ENCODE results near the gene MPV17.

The MPV17 gene, protein sequence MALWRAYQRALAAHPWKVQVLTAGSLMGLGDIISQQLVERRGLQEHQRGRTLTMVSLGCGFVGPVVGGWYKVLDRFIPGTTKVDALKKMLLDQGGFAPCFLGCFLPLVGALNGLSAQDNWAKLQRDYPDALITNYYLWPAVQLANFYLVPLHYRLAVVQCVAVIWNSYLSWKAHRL

DNA sequence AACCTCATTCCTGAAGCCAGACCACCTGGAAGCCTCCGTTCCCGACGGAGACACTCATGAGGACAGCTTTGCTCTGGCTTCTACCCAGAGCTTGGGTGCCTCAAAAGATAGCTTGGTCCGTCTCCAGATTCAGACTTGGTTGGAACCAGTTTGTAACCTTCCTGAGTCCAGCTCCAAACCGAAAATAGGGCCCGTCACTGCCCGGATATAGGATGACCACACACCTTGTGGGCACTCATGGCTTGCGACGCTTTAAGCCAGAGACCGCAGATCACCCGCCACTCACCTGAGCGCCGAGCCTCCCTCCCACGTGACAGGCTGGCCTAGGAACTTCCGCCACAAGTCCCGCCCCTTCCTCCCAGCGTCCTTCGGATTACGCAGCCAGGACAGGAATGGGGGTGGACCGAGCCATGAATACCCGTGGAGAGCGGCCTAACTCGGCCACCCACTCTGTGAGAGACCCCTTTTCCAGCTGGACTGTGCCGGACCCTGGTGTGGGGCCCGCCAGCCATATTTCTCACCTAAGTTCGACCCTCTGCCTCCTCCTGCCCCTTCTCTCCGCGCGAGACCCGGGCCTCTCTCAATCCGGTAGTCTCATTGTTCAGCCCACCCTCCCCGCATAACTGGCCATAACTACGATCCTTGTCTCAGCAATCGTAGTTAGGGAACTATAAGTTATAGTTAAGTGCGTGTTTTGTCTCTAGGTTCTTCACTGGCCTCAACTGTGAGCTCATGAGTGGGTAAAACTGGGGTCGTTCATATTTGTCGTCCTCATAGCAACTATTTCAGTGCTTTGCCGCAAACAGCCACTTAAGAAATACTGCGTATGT is at the start of gene MPV17:
MPV17 (minus strand) TSS at position 332 of the 830 bp plus-strand sequence. CDS start 580 bp downstream, outside the sequence.
- DNase-seq (ENCODE audit: extremely low read depth, low read depth): peak; percentile 78
- TF ChIP-seq CTCF (IDR thresholded peaks at IDR 0.05; ENCODE audit: low read depth, low read length): no peak

- TF ChIP-seq CTCF (IDR thresholded peaks at IDR 0.05; ENCODE audit: low read depth, low read length): no peak
- DNase-seq (ENCODE audit: extremely low read depth, low read depth): no peak
Observed at GRCh38 chr2:27370816-27371620, 48.1 kb upstream of the MPV17 start.

DNA sequence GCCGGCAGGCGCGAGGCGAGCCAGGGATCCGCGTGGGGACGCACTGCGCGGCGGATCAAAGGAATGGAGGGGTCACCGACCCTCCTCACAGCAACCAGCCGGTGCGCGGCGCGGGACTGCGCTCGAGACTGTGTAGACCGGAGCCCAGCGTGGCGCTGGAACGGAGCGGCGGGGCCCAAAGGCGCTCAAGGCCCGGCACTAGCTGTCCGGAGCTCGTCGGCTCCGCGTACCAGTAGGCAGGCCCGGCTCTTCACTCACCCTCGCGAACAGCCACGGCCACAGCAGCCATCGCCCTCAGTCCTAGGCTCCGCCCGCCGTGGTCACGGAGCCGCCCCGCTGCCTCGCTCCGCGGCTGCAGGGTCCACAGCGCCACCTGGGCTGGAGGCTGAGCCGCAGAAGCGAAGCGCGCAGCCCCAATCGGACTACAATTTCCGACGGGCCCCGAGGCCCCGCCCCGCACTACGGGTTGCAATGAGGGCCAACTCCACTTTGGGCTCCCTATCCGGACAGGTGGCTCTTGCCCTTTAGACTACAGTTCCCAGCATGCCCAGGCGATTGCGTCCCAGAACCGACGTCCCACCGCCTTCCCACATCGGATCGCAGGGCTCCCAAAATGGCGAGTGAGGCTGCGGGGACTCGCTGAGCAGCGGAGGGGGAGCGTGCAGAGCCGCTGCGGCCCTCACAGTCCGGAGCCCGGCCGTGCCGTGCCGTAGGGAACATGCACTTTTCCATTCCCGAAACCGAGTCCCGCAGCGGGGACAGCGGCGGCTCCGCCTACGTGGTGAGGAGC is 47.3 kb upstream of the MPV17 start, which contains the start of the genes EIF2B4 and SNX17:
EIF2B4 (minus strand) TSS at position 313 of the 790 bp plus-strand sequence; CDS start at position 289, 24 bp downstream.
SNX17 (plus strand) TSS at position 591 of the 790 bp plus-strand sequence; CDS start at position 719, 128 bp downstream.
- peak; percentile 81 for TF ChIP-seq CTCF (IDR thresholded peaks at IDR 0.05; ENCODE audit: low read depth, low read length)

DNA sequence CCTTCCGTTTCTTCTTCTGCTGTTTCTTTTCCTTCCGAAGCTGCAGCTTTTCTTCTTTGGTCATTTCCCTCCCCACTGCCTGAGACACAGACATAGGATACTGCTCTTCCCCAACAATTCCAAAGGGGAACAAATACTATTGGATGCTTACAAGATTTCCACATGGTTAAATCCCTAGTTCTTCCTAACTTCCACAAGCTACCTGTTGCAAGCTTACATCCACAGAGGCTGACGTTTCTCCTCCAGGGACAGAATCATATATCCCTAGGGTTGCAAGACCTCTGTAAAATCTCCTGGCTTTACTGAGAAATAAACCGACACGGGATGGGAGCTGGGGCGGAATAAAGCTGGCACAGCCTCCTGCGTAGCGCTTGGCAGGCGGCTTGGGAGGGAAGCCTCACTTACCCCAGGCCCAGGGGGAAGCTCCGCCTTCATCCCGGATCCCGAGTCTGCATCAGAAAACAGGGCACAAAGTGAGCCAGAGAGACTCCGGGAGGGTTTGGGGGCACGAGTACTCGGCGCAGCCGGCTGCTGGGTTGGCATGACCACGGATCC is 46.7 kb upstream of the MPV17 start:
- DNase-seq (ENCODE audit: extremely low read depth, low read depth): no peak
- TF ChIP-seq CTCF (IDR thresholded peaks at IDR 0.05; ENCODE audit: low read depth, low read length): no peak

More for the DNA sequence above, 47.3 kb upstream of the MPV17 start, which contains the start of the genes EIF2B4 and SNX17:
- DNase-seq (ENCODE audit: extremely low read depth, low read depth): peak; percentile 98

GRCh38 chr2:27363933-27364332 is 41.0 kb upstream of the MPV17 start:
- no peak for DNase-seq (ENCODE audit: extremely low read depth, low read depth)
- no peak for TF ChIP-seq CTCF (IDR thresholded peaks at IDR 0.05; ENCODE audit: low read depth, low read length)

GRCh38 chr2:27362678-27363420 is 40.0 kb upstream of the MPV17 start:
- TF ChIP-seq CTCF (IDR thresholded peaks at IDR 0.05; ENCODE audit: low read depth, low read length): no peak
- DNase-seq (ENCODE audit: extremely low read depth, low read depth): no peak
